Measurements from ENCODE around the gene RAB33B.
"Not testable (repeated sequence)": the region's sequence is repeated elsewhere in the genome, so short reads cannot be mapped to it uniquely, and the experiment has no call there.

RAB33B gene

DNA sequence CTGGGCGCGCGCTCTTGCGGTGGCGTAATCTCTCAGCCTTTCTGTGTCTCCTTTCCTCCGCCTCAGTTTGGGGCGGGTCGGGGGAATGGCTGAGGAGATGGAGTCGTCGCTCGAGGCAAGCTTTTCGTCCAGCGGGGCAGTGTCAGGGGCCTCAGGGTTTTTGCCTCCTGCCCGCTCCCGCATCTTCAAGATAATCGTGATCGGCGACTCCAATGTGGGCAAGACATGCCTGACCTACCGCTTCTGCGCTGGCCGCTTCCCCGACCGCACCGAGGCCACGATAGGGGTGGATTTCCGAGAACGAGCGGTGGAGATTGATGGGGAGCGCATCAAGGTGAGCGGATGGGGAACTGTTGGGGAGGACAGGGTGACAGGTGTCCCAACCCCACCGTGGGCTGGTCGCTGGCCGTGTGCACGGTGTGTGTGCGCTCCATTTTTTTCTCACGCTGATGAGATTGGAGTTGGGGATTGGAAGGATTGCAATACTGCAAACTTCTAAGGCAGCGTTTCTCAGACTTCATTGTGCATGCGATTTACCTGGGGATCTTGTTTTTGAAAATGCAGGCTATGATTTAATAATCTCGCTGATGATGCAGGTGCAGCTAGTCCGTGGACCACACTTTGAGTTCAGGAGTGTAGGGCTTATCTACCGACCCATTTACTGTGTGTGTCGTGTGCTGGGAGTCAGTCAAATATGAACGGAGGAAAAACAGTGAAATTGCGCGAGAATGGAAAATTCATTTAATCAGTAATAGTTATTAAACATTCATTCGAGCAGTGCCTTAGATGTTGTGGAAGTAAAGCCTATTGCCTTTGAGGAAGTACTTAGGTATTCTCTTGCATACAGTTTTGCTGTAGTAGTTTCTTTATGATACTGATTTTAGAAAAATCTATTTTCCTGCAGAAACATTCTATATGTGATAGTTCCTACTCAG lies at the start of gene RAB33B:
TSS of gene RAB33B (plus strand) at position 11 of the 935 bp plus-strand sequence. CDS start at position 86, 75 bp downstream.
- H3K9me3 Mint-ChIP-seq = no peaks in the 10 kb centered on the region
- peak within 1 kb of the TSS; percentile 99 for H3K27ac Mint-ChIP-seq
- H3K27me3 Mint-ChIP-seq = no peaks in the 10 kb centered on the region
- peak within 1 kb of the TSS; percentile 86 for H3K4me3 Mint-ChIP-seq
- CTCF ChIA-PET = interaction anchor here (1.4 kb wide), 1 partner anchor 75 kb away, joined by 5 read pairs; no protein-coding TSS in a partner anchor
- peaks cover 65% of the 10 kb centered on the region for H3K4me1 Mint-ChIP-seq
- H3K36me3 Mint-ChIP-seq = peaks cover 13% of the 10 kb centered on the region
- no peak for DNase-seq

DNA sequence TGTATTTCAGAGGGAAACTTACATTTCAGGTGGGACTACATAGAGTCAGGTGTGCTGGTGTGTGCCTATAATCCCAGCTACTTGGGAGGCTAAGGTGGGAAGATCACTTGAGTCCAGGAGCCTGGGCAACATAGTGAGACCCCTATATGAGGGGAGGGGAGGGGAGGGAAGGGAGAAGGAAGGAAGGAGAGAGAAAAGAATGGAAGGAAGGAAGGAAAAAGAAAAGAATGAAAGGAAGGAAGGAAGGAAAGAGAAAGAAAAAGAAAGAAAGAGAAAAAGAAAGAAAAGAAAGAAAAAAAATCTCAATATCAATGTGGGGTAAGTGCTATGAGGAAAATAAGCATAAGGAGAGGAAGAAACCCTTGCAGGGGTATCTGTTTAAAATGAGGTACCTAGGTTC lies 43.6 kb upstream of the RAB33B start:
- DNase-seq = no peak
- Mint-ChIP-seq H3K27ac (no peak overlapping the region), H3K36me3 (peaks cover 16% of the 10 kb centered on the region), H3K4me3 (no peak overlapping the region), H3K9me3 (peaks cover 6% of the 10 kb centered on the region), H3K4me1 (no peaks in the 10 kb centered on the region), H3K27me3 (no peaks in the 10 kb centered on the region)
- CTCF ChIA-PET = no interaction called here

DNA sequence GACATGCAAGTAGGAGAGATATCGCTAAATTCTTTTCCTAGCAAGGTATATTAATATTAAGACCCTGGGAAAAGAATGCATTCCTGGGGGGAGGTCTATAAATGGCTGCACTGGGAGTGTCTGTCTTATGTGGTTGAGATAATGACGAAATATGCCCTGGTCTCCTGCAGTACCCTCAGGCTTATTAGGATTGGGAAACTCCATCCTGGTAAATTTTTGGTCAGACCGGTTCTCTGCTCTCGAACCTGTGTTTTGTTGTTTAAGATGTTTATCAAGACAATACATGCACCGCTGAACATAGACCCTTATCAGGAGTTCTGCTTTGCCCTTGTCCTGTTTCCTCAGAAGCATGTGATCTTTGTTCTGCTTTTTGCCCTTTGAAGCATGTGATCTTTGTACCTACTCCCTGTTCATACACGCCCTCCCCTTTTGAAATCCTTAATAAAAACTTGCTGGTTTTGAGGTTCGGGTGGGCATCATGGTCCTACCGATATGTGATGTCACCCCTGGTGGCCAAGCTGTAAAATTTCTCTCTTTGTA lies 39.2 kb upstream of the RAB33B start:
- not testable (repeated sequence) for H3K9me3 Mint-ChIP-seq, DNase-seq, H3K4me3 Mint-ChIP-seq, H3K27me3 Mint-ChIP-seq, H3K27ac Mint-ChIP-seq
- Mint-ChIP-seq H3K36me3 (peaks cover 13% of the 10 kb centered on the region), H3K4me1 (peaks cover 14% of the 10 kb centered on the region)
- CTCF ChIA-PET = interaction anchor here (0.9 to 1.5 kb wide), 3 partner anchors 37 to 108 kb away, joined by 3 to 4 read pairs (median 4); no protein-coding TSS in a partner anchor

DNA sequence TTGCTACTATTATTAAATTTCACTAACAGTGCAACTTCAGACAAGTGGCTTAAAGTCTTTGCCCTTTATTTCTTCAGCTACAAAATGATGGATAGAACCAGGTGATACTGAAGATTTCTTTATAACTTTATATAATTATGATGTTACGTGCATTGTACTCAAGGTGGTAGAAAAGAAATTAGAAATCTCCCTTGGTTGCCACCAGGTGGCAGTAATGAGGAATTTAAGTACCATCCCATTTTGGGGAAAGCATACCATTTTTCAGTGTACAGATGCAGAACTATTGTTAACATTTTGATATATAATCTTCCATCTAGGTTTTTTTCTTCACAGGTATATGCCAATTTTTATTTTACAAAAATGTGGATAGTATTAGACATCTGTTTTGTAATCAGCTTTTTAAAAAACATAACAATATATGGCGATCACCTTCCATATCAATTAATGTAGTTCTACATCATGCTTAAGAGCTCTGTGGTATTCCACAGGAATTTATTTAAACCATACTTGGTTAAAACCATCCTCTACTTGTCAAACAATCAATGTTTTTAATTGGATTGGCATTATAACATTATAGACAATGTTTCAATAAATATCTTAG lies 37.7 kb upstream of the RAB33B start:
- Mint-ChIP-seq H3K36me3 (peaks cover 18% of the 10 kb centered on the region), H3K9me3 (peaks cover 10% of the 10 kb centered on the region), H3K4me3 (no peak overlapping the region), H3K27ac (no peak overlapping the region), H3K4me1 (peaks cover 21% of the 10 kb centered on the region), H3K27me3 (no peaks in the 10 kb centered on the region)
- DNase-seq = no peak
- CTCF ChIA-PET = interaction anchor here (0.8 to 1.4 kb wide), 9 partner anchors 10 to 235 kb away, joined by 3 to 5 read pairs (median 3); no protein-coding TSS in a partner anchor

DNA sequence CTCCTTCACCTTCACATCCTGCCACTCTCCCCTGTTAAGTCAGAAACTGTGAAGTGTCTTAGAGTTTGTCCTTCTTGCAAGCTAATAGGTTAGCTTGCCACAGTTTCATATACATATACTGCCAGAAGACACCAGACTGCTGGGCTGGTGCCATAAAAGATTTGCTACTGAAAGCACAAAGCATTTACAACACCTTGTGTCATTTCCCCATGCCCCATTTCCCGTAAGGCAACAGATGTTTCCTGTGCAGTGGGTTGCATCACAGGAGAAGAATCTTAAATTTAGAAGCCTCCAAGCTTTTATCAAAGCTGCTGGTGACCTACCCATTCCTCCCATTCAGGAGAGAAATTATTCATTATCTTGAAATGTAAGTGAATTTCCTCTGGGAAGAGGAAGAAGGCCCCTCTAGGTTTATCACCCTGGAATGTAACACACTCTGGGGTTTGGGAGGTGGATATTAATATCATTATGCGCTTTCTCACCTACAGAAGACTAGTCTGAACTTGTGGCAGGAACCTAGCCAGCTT lies 34.5 kb upstream of the RAB33B start:
- H3K27ac Mint-ChIP-seq = no peak overlapping the region
- H3K9me3 Mint-ChIP-seq = peaks cover 16% of the 10 kb centered on the region
- peaks cover 13% of the 10 kb centered on the region for H3K36me3 Mint-ChIP-seq
- no peak overlapping the region for H3K4me3 Mint-ChIP-seq
- no peaks in the 10 kb centered on the region for H3K27me3 Mint-ChIP-seq
- peaks cover 21% of the 10 kb centered on the region for H3K4me1 Mint-ChIP-seq
- peak; percentile 33 for DNase-seq
- CTCF ChIA-PET = interaction anchor here (0.7 to 1.7 kb wide), 2 partner anchors 34 to 389 kb away, joined by 3 to 6 read pairs; no protein-coding TSS in a partner anchor

DNA sequence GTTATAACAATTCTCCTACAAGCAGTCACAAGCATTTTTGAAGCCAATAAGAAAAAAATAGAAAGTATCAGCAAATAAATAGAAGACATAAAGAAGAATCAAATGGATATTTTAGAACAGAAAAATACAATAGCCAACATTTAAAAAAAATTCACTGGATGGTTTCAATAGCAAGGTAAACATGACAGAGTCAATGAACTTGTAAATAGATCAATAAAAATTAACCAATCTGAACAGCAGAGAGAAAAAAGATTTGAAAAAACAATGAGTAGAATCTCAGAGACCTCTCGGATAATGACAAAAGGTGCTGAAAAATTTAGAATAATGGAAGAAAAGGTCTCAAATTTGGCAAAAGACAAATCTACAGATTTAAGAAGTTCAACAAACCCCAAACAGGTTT lies 33.3 kb upstream of the RAB33B start:
- Mint-ChIP-seq H3K4me3 (no peak overlapping the region), H3K27me3 (no peaks in the 10 kb centered on the region), H3K27ac (no peak overlapping the region), H3K9me3 (peaks cover 11% of the 10 kb centered on the region), H3K36me3 (peaks cover 9% of the 10 kb centered on the region), H3K4me1 (peaks cover 21% of the 10 kb centered on the region)
- no peak for DNase-seq
- CTCF ChIA-PET = no interaction called here

DNA sequence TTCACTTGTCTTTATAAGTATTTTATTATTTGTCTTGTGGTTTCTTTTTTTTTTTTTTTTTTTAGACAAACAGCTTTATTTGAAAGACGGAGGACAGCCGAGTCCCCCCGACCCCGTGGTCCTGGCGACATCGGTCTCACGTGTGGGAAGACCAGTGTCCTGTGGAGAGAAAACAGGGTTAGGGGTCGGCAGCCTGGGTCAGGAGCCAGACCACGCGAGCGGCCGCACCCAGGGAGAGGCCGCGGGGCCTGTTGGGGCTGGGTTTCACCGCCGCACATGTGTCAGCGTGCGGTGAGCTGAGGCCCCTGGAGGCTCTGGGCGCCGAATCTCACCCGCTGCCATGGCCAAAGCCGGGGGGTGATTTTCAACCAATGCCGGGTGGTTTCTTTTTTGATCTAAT lies 17.8 kb upstream of the RAB33B start:
- Mint-ChIP-seq H3K36me3 (peaks cover 34% of the 10 kb centered on the region), H3K4me3 (no peak overlapping the region), H3K4me1 (peaks cover 4% of the 10 kb centered on the region), H3K9me3 (peaks cover 31% of the 10 kb centered on the region), H3K27me3 (no peaks in the 10 kb centered on the region), H3K27ac (no peak overlapping the region)
- DNase-seq = no peak
- CTCF ChIA-PET = no interaction called here

DNA sequence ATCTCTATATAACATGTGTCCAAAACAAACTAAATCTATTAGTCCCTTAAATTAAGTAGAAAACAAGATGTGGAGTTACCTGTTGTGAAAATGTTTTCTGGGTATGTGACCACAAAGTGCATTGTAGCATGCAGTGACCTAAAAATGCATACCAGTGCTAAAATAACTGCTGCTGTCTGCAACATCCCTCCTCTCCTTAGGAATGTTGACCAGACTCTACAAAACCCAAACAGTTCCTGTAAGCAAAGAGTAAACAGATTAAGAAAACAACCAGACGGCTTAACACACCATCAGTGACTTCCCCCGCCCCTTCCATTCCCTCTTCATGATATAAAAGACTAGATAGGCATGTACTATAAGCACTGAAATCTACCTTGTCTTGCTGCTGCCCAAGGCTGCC lies 15.8 kb upstream of the RAB33B start:
- H3K4me1 Mint-ChIP-seq = peaks cover 4% of the 10 kb centered on the region

DNA sequence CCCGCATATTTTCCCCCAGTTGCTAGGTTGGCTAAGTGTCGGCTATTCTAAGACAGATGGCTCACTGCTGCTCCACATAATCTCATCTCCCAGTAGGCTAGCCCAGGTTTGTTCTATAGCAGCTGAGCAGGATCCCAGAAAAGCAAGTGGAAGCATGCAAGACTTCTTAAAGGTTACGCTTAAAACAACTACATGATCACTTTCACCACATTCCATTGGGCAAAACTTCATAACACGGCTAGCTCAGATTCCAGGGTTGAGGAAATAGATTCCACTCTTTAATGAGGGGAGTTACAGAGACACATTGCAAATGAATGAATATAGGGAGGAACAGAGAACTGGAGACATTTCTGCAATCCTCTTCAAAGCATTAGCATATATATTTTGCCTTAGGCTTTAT lies 12.9 kb upstream of the RAB33B start:
- CTCF ChIA-PET = no interaction called here
- Mint-ChIP-seq H3K4me3 (no peak overlapping the region), H3K4me1 (no peaks in the 10 kb centered on the region), H3K27me3 (no peaks in the 10 kb centered on the region), H3K27ac (no peak overlapping the region), H3K36me3 (peaks cover 25% of the 10 kb centered on the region), H3K9me3 (peaks cover 28% of the 10 kb centered on the region)
- no peak for DNase-seq

More for the DNA sequence above, 15.8 kb upstream of the RAB33B start:
- DNase-seq = no peak
- peaks cover 28% of the 10 kb centered on the region for H3K36me3 Mint-ChIP-seq
- peaks cover 28% of the 10 kb centered on the region for H3K9me3 Mint-ChIP-seq
- H3K27ac Mint-ChIP-seq = no peak overlapping the region
- CTCF ChIA-PET = no interaction called here
- no peaks in the 10 kb centered on the region for H3K27me3 Mint-ChIP-seq
- H3K4me3 Mint-ChIP-seq = no peak overlapping the region

DNA sequence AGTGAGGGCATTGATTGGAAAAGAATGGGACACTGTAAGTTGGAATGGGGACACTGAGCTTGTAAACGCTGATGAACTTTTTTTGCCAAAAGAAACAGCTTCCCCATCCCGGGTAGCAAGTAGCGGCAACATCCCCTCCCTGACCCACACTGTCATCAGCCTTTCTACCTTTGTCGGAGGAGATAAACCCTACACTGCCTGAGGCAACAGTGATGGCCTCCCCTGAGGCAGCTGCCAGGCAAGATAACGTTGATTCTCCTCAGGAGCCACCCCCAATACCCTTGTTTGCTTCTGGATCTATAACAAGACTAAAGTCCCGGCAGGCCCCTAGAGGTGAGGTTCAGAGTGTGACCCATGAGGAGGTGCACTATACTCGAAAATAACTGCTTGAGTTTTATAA lies 10.3 kb upstream of the RAB33B start:
- Mint-ChIP-seq H3K27ac (no peak overlapping the region), H3K4me3 (no peak overlapping the region), H3K9me3 (peaks cover 16% of the 10 kb centered on the region), H3K36me3 (peaks cover 10% of the 10 kb centered on the region), H3K4me1 (no peaks in the 10 kb centered on the region), H3K27me3 (no peaks in the 10 kb centered on the region)
- DNase-seq = no peak
- CTCF ChIA-PET = no interaction called here

DNA sequence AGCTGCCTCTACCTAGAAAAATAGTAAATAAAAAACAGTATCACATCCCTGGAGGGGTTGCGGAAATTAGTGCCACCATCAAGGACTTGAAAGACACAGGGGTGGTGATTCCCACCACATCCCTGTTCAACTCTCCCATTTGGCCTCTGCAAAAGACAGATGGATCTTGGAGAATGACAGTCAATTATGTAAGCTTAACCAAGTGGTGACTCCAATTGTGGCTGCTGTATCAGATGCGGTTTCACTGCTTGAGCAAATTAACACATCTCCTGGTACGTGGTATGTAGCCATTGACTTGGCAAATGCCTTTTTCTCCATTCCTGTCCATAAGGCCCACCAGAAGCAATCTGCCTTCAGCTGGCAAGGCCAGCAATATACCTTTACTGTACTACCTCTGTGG lies 9.0 kb upstream of the RAB33B start:
- H3K4me1 Mint-ChIP-seq, H3K9me3 Mint-ChIP-seq, DNase-seq, H3K27me3 Mint-ChIP-seq, H3K4me3 Mint-ChIP-seq, CTCF ChIA-PET, H3K27ac Mint-ChIP-seq, H3K36me3 Mint-ChIP-seq: not testable (repeated sequence)

DNA sequence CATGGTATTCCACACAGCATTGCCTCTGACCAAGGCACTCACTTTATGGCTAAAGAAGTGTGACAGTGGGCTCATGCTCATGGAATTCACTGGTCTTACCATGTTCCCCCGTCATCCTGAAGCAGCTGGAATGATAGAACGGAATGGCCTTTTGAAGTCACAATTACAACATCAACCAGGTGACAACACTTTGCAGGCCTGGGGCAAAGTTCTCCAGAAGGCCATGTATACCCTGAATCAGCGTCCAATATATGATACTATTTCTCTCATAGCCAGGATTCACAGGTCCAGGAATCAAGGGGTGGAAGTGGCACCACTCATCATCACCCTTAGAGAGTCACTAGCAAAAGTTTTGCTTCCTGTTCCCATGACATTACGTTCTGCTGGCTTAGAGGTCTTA lies 6.8 kb upstream of the RAB33B start:
- CTCF ChIA-PET, H3K27me3 Mint-ChIP-seq: not testable (repeated sequence)

DNA sequence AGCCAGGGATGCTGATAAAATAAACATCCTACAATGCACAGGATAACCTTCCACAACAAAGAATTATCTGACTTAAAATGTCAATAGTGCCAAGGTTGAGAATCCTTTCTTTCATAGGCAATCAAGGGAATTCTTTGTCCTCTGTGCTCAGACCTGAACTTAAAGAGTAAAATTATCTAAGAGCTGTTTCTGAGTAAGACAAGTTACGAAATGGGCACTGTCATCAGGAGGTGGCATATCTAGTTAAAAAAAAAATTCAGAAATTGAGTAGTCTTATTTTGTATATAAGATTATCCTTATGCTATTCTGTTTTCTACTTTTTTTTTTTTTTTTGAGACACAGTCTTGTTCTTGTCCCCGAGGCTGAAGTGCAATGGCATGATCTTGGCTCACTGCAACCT lies 3.3 kb upstream of the RAB33B start:
- Mint-ChIP-seq H3K4me3 (no peak overlapping the region), H3K9me3 (no peaks in the 10 kb centered on the region), H3K36me3 (peaks cover 4% of the 10 kb centered on the region), H3K27me3 (no peaks in the 10 kb centered on the region), H3K4me1 (peaks cover 34% of the 10 kb centered on the region), H3K27ac (no peak overlapping the region)
- no peak for DNase-seq
- CTCF ChIA-PET = interaction anchor here (0.6 to 1.6 kb wide), 2 partner anchors 36 to 75 kb away, joined by 3 to 4 read pairs; no protein-coding TSS in a partner anchor

More for the DNA sequence above, 6.8 kb upstream of the RAB33B start:
- not testable (repeated sequence) for H3K27ac Mint-ChIP-seq, H3K4me1 Mint-ChIP-seq, H3K36me3 Mint-ChIP-seq, H3K4me3 Mint-ChIP-seq, H3K9me3 Mint-ChIP-seq, DNase-seq

DNA sequence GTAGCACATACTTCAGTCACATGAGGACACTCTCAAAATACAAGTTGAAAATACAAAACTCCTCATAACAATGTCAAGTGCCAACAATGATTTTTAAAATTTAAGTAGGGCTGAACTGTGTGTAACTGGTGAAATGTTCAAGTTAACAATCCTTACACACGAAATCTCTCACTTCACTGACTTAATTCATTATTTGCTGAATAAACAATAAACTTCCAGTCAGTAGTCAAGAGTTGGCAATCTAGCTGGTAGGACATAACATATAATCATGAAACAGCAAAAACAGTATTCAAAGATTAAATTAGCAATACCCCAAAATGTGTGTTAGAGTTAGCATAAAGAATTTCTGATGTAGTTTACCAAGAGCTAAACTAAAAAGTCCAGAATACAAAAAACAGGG lies 1.9 kb upstream of the RAB33B start:
- H3K4me3 Mint-ChIP-seq = peak overlapping the region; percentile 86
- H3K27ac Mint-ChIP-seq = peak overlapping the region; percentile 99
- no peaks in the 10 kb centered on the region for H3K27me3 Mint-ChIP-seq
- peaks cover 8% of the 10 kb centered on the region for H3K36me3 Mint-ChIP-seq
- H3K9me3 Mint-ChIP-seq = no peaks in the 10 kb centered on the region
- no peak for DNase-seq
- CTCF ChIA-PET = interaction anchor here (1.6 kb wide), 1 partner anchor 37 kb away, joined by 4 read pairs; no protein-coding TSS in a partner anchor
- H3K4me1 Mint-ChIP-seq = peaks cover 48% of the 10 kb centered on the region

Data from activated naive CD4-positive, alpha-beta T cell treated with anti-CD3 and anti-CD28 coated beads, Interleukin-2, amount 10 ng/mL, durations not matched to agents 7 days and 5 days (primary cell).